PC-9 (cell line): Measurements from ENCODE around the gene GNL1. TPM values are rescaled to one million over a fixed set of nuclear protein-coding genes. Genes with fewer than 3 reads are reported as not detected.
A peak's percentile ranks its signal among the peaks of the same experiment; 100 is the strongest.
"Not testable (repeated sequence)": the region's sequence is repeated elsewhere in the genome, so short reads cannot be mapped to it uniquely, and the experiment has no call there.

Source experiments
- BruUV-seq: library from RNA; stranded (reverse); fragments of 400-500 nt; replicated peaks from 2 replicates; lab custom pipeline; 2021; lab: Mats Ljungman, UMichigan
- CTCF ChIA-PET: fragments of 300-600 bp; sonication (Branson Sonifier 250); formaldehyde crosslinking; loops from one replicate; lab custom pipeline; 2022; ENCODE audit warnings: antibody characterized with exemption; lab: Charles Lee
- POLR2A ChIA-PET: fragments of 300-600 bp; sonication (Branson Sonifier 250); formaldehyde crosslinking; loops from one replicate; lab custom pipeline; 2022; ENCODE audit warnings: antibody characterized with exemption; ENCODE audit not compliant: unreplicated experiment; lab: Charles Lee
- DNase-seq, 2 experiments: peaks; one replicate each; pipeline versions ENCODE4 v3.0.0 to v3.0.0-alpha.2; 2015 to 2022; ENCODE audit warnings: mixed read lengths in 1 of 2
- H2AFZ ChIP-seq: fragments of 200-600 bp; sonication (generic); 2 replicates; pipeline ENCODE4 v1.8.1; 2017; ENCODE audit warnings: antibody characterized with exemption
- H3F3A ChIP-seq: fragments of 200-600 bp; sonication (generic); 2 replicates; pipeline ENCODE4 v1.8.1; 2017; ENCODE audit warnings: antibody characterized with exemption, mild to moderate bottlenecking, low read depth; ENCODE audit not compliant: insufficient read depth
- H3K27ac ChIP-seq: fragments of 200-600 bp; sonication (generic); 2 replicates; pipeline ENCODE4 v1.6.1; 2016; ENCODE audit warnings: mixed run types
- H3K27me3 ChIP-seq: fragments of 200-600 bp; sonication (generic); 2 replicates; pipeline ENCODE4 v1.6.1; 2016; ENCODE audit warnings: low read depth, mixed run types; ENCODE audit not compliant: insufficient read depth
- H3K36me3 ChIP-seq: fragments of 200-600 bp; sonication (generic); 2 replicates; pipeline ENCODE4 v1.6.1; 2016; ENCODE audit warnings: low read depth, mixed run types
- H3K4me1 ChIP-seq: fragments of 200-600 bp; sonication (generic); replicated peaks from 2 replicates; pipeline ENCODE4 v1.6.1; 2016; ENCODE audit warnings: mixed run types; ENCODE audit not compliant: insufficient read depth
- H3K4me2 ChIP-seq: fragments of 200-600 bp; sonication (generic); 2 replicates; pipeline ENCODE4 v1.6.1; 2017; ENCODE audit warnings: mixed run types
- H3K4me3 ChIP-seq: fragments of 200-600 bp; sonication (generic); 2 replicates; pipeline ENCODE4 v1.6.1; 2016; ENCODE audit warnings: mixed run types
- H3K79me2 ChIP-seq: fragments of 200-600 bp; sonication (generic); 2 replicates; pipeline ENCODE4 v1.6.1; 2017; ENCODE audit warnings: low read depth, mixed run types
- H3K9me2 ChIP-seq: fragments of 200-600 bp; sonication (generic); 2 replicates; pipeline ENCODE4 v1.8.1; 2017; ENCODE audit warnings: mild to moderate bottlenecking; ENCODE audit not compliant: insufficient read depth
- H3K9me3 ChIP-seq: fragments of 200-600 bp; sonication (generic); 2 replicates; pipeline ENCODE4 v1.8.1; 2016; ENCODE audit warnings: low read depth; ENCODE audit not compliant: insufficient read depth
- H4K20me1 ChIP-seq: fragments of 200-600 bp; sonication (generic); 2 replicates; pipeline ENCODE4 v1.8.1; 2017; ENCODE audit not compliant: insufficient read depth
- CTCF ChIP-seq: fragments of 200-600 bp; sonication (generic); conservative IDR thresholded peaks from 2 replicates; pipeline ENCODE4 v1.6.1; 2017; ENCODE audit warnings: mixed run types, antibody characterized with exemption, mild to moderate bottlenecking, moderate library complexity
- EZH2 ChIP-seq: fragments of 200-600 bp; sonication (generic); IDR thresholded peaks from 2 replicates; pipeline ENCODE4 v1.8.0; 2017; ENCODE audit warnings: antibody characterized with exemption, low read depth
- intact Hi-C: fragments of 100-400 bp; cut with micrococcal nuclease; formaldehyde crosslinking; loops from one replicate; pipeline ENCODE4 v1.10.0; 2022; ENCODE audit not compliant: unreplicated experiment
- total RNA-seq: library from RNA; stranded (reverse); gene quantifications from 2 replicates; pipeline ENCODE4 v1.2.3, GENCODE V29; 2021

The GNL1 gene
- total RNA-seq, 1 experiment from 2014 or later, result 114 TPM

DNA sequence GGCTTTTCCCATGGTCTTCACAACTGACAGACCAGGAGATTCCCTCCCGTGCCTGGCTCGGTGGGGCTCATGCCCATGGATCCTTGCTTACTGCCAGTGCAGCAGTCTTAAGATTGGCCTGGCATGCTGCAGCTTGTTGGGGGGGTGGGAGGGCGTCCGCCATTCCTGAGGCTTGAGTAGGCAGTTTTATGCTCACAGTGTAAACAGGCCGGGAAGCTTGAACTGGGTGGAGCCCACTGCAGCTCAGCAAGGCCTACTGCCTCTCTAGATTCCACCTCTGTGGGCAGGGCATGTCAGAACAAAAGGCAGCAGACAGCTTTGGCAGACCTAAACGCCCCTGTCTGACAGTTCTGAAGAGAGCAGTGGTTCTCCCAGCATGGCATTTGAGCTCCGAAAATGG lies 35.2 kb downstream of the GNL1 start:
- H4K20me1 ChIP-seq, H3K27me3 ChIP-seq, H2AFZ ChIP-seq, H3K9me2 ChIP-seq, BruUV-seq, H3K9me3 ChIP-seq, H3K36me3 ChIP-seq, H3K79me2 ChIP-seq, intact Hi-C loops: not testable (repeated sequence)
- Histone ChIP-seq H3K4me3 (0 out of 2 replicates have a peak overlapping the region, but pooled peaks have one; percentile 9), H3K4me2 (peak overlapping the region; percentile 51), H3F3A (peaks cover 23% of the 10 kb centered on the region), H3K4me1 (peaks cover 29% of the 10 kb centered on the region), H3K27ac (peak overlapping the region; percentile 48)
- CTCF ChIA-PET, result interaction anchor here (1.2 kb wide), 1 partner anchor 11 kb away, joined by 3 read pairs; no protein-coding TSS in a partner anchor
- POLR2A ChIA-PET, result interaction anchor here (0.6 kb wide), 1 partner anchor 243 kb away, joined by 3 read pairs; no protein-coding TSS in a partner anchor
- DNase-seq, result peak; percentile 78

- H2AFZ ChIP-seq, result no peak overlapping the region
- BruUV-seq, result no TSS peak
- H3K4me3 ChIP-seq, result no peak overlapping the region
- POLR2A ChIA-PET, result no interaction called here
- H3K4me1 ChIP-seq, result peaks cover 29% of the 10 kb centered on the region
- H3K79me2 ChIP-seq, result no peaks in the 10 kb centered on the region
- no peaks in the 10 kb centered on the region for H3K9me2 ChIP-seq
- peaks cover 27% of the 10 kb centered on the region for H3F3A ChIP-seq
- CTCF ChIA-PET, result no interaction called here
- 0 out of 2 replicates have a peak, but pooled peaks cover 6% of the 10 kb centered on the region for H3K9me3 ChIP-seq
- H4K20me1 ChIP-seq, result no peaks in the 10 kb centered on the region
- H3K27ac ChIP-seq, result peak overlapping the region; percentile 48
- peak in 1 of 2 experiments; percentile 55 for DNase-seq
- peak overlapping the region; percentile 51; the same call in 1 of the 2 replicates for H3K4me2 ChIP-seq
- no peak for TF ChIP-seq EZH2
- TF ChIP-seq CTCF, result no peak
- H3K36me3 ChIP-seq, result no peaks in the 10 kb centered on the region
- H3K27me3 ChIP-seq, result no peaks in the 10 kb centered on the region
- intact Hi-C loops, result no loop called here
These were observed 35.8 kb downstream of the GNL1 start for GRCh38 chr6:30520522-30520921.

GRCh38 chr6:30518505-30519145 lies 37.7 kb downstream of the GNL1 start:
- H3K9me3 ChIP-seq, H3K36me3 ChIP-seq, BruUV-seq, H3K9me2 ChIP-seq, H3K4me2 ChIP-seq, intact Hi-C loops, CTCF ChIA-PET, H3K4me3 ChIP-seq, H3K27ac ChIP-seq, H2AFZ ChIP-seq, DNase-seq, H4K20me1 ChIP-seq, H3K27me3 ChIP-seq, H3K79me2 ChIP-seq: not testable (repeated sequence)
- POLR2A ChIA-PET, result interaction anchor here (0.7 kb wide), 2 partner anchors 14 to 365 kb away, joined by 6 to 8 read pairs; no protein-coding TSS in a partner anchor
- peaks cover 27% of the 10 kb centered on the region for H3F3A ChIP-seq
- peaks cover 29% of the 10 kb centered on the region for H3K4me1 ChIP-seq

DNA sequence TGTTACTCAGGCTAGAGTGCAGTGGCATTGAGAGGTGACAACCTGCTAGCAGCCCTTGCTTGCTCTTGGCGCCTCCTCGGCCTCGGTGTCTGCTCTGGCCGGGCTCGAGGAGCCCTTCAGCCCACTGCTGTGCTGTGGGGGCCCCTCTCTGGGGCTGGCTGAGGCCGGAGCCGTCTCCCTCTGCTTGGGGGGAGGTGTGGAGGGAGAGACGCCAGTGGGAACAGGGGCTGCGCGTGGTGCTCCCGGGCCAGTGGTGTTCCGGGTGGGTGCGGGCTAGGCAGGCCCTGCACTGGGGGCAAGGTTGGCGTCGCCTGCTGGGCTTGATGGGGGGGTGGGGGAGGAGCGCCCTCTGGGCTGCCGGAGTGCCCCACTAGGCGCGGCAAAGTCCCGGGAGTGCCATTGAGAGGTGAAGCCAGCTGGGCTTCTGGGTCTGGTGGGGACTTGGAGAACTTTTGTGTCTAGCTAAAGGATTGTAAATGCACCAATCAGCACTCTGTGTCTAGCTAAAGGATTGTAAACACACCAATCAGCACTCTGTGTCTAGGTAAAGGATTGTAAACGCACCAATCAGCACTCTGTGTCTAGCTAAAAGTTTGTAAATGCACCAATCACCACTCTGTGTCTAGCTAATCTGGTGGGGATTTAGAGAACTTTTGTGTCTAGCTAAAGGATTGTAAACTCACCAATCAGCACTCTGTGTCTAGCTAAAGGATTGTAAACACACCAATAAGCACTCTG lies 38.4 kb downstream of the GNL1 start:
- H3K36me3 ChIP-seq, H2AFZ ChIP-seq, H3K79me2 ChIP-seq, H3K4me2 ChIP-seq, H3K27ac ChIP-seq, H3K9me3 ChIP-seq, CTCF ChIA-PET, H4K20me1 ChIP-seq, DNase-seq, intact Hi-C loops, H3K9me2 ChIP-seq, H3K4me3 ChIP-seq, H3K27me3 ChIP-seq, BruUV-seq: not testable (repeated sequence)
- POLR2A ChIA-PET, result interaction anchor here (0.7 kb wide), 2 partner anchors 15 to 366 kb away, joined by 6 to 8 read pairs; no protein-coding TSS in a partner anchor
- Histone ChIP-seq H3F3A (peaks cover 27% of the 10 kb centered on the region), H3K4me1 (peaks cover 29% of the 10 kb centered on the region)

DNA sequence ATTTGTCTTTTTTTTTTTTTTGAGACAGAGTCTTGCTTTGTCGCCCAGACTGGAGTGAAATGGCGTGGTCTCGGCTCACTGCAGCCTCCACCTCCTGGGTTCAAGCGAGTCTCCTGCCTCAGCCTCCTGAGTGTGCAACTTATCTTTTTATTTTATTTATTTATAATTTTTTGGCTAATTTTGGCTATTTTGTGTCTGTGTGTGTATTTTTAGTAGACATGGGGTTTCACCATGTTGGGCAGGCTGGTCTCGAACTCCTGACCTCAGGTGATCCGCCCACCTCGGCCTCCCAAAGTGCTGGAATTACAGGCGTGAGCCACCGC lies 39.6 kb downstream of the GNL1 start:
- not testable (repeated sequence) for H3K27me3 ChIP-seq, DNase-seq, H3K36me3 ChIP-seq, H3K9me2 ChIP-seq, BruUV-seq, H4K20me1 ChIP-seq, H3K79me2 ChIP-seq, H3K9me3 ChIP-seq
- intact Hi-C loops, result loop anchor here (1.0 kb wide), 1 partner anchor 20 kb away; no protein-coding TSS in a partner anchor
- Histone ChIP-seq H3K4me1 (peaks cover 21% of the 10 kb centered on the region), H2AFZ (peak overlapping the region; percentile 78; the same call in 1 of the 2 replicates), H3F3A (peaks cover 27% of the 10 kb centered on the region), H3K4me2 (peak overlapping the region; percentile 79), H3K27ac (peak overlapping the region; percentile 96), H3K4me3 (peak overlapping the region; percentile 58; the same call in 1 of the 2 replicates)
- ChIA-PET POLR2A (interaction anchor here (0.6 to 0.7 kb wide), 6 partner anchors 11 to 597 kb away, joined by 3 to 13 read pairs (median 10); no protein-coding TSS in a partner anchor), CTCF (interaction anchor here (0.6 to 0.7 kb wide), 3 partner anchors 8 to 28 kb away, joined by 3 to 9 read pairs (median 6); no protein-coding TSS in a partner anchor)
